ENCODE data around the gene BATF3.
"Not testable (repeated sequence)": the region's sequence is repeated elsewhere in the genome, so short reads cannot be mapped to it uniquely, and the experiment has no call there.

BATF3 gene

DNA sequence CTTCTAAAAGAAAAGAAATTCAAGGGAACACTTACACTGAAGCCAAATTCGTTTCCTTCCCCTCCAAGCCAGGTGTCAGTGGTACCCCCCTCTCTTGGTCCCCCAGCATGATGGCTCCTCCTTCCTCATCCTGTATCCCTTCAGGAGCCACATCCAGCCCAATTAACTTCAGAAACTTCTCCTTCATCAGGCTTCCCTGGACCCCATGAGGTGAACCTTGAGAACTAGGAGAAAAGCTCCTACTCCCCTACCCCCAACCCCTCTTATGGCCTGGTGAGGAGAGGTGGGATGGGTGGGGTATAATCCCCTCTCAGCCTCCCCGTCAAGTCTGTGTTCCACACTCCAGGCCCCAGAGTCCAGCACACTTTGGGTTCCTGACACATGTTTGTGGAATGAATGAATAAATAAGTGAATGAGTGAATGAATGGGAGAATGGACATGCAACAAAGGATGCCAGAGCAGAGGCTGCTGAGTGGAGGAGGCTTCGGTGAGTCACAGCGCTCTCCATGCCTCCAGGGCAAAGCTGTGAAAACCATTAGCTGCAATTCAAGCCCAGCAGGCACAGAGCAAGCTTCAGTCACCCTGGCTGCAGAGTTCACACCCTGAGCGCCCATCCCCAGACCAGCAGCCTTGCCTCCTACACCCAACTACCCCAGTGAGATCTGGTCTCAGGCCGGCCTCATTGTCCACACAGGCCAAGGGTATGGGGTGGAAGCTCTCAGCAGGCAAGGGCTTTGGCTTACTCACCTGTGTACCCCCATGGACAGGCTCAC, 43.8 kb downstream of the BATF3 start:
- no peak for DNase-seq

DNA sequence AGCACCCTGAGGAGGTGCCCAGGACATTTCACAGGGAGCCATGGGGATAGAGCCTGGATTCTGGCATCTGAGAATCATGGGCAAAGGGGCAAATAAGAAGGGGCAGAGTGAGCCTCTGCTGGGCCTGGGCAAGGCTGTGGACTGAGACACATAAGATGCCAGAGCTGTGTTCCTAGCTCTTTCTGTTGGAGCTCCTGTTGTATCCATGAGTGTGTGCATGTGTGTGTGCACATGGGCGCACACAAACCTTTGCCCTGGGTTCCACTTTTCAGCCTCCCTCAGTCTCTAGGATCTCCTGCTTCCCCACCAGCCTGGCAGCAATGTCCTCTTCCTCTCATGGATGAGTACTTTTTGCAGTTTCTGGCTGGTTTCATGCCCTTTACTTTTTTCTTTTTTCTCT, 47.0 kb downstream of the BATF3 start:
- DNase-seq = no peak

DNA sequence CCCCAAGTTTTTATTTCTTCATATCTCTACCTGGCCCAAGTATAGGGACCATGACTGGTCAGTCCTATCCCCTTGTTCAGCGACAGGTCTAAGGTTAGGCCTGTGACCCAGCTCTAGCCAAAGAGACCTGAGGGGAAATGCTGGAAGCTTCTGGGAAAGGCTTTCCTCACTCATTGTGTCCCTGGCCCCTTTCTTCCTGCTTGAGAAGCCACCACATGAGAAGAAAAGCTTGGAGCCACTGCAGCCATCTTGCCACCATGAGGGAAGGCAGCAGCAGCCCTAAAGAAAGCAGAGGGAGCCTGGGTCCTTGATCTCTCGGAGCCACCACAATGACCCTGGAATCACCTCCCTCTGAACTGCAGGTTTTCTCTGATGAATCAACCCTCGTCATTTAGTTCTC, 47.7 kb downstream of the BATF3 start:
- no peak for DNase-seq

DNA sequence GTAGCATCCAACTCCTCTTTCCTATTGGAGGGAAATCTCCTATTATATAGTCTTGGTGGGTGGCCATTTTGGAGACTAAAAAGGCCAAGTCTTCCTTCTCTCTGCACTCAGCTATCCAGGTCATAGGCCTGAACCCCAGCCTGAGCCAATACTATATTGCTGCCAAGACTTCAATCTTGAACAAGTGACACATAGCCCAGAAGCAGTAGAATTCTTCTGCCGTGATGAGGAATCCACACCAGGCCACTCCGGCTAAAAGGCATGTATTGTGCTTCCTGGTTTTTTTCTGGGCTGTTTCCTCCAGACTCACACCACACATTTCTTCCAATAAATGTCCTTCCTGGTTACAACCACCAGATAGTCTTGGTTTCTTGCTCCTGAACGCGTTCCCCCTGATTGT, 48.1 kb downstream of the BATF3 start:
- DNase-seq = no peak

DNA sequence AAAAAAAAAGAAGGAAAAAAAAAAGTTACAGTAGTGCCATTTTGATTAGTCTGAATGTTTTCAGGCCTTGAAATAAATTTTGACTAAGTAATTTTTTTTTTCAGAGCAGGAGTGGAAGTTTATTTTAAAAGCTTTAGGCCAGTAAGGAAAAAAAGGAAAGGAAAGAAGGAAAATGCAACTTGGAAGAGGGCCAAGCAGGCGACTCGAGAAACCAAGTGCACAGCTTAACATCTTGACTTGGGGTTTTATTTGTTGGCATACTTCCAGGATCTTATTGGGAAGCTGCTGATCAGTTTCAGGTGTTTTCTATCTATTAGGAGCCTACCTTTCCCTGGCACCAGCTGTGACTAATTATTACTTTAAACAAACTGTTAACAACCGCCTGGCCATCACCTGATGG, 49.4 kb downstream of the BATF3 start:
- no peak for DNase-seq

DNA sequence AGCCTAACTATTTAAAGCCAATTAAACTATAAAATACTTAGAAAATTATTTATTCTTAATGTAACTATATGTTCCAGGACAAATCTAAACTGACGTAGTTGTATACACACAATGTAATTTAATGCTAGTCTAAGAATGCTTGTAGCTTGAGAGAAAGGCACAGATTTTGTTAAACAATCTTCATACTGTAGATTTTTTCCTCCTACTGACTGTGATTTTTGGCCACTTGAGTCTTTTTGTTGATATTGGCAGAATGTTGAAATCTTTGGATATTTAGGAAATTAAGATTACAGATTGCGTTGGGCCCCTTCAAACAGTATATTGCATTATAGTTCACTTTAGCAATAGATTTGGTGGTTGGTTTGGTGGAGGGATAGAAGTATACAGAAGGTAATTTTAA, 50.6 kb downstream of the BATF3 start:
- DNase-seq = no peak

DNA sequence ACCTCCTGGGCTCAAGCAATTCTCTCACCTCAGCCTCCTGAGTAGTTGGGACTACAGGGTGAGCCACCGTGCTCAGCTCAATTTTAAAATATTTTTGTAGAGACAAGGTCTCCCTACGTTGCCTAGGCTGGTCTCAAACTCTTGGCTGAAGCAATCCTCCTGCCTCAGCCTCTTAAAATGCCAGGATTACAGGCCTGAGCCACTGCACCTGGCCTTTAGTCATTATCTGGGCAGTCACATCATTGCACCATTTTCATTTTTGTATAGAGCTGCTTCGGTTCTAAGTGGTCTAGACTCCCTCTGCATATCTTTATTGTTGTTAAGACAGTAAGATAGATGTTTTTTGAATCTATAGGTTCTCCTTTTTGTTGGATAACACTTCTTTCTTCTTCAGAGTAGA, 51.2 kb downstream of the BATF3 start:
- DNase-seq = no peak

DNA sequence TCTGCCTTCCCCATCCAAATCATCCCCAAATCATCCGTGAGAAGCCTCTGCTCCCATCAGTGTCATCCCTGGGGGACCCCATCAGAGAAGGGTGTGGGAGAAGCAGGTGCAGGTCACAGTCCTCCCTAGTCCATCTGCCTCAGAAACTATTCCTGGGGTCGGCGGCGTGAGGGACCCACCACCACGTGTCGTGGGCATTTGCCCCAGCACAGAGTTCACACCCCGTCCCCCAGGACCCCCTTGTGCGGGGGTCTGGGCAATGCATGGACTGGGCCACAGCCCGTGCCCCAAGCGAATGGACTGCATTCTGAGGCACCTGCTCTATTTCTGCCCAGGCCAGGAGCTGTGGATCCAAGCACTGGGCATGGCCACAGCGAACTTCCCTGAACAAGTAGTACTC, 52.6 kb downstream of the BATF3 start:
- DNase-seq = no peak

DNA sequence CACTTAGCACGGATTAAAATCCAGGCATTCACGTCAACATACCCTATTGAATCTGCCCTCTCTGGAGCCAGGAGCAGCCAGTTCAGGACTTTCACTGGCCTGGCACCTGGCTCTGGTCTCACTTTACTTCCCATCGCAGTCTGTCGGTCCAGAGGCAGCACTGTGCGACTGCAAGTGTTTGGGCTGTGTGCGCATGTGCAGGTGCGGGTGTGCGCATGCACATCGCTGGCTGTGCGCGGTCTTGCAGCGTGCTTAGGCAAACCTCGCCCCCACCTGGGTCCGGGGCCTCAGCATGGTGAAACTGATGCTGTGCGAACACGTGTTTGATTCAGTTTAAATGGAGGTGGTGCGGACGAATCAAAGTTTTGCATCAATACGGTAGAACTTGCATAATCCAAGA, 53.1 kb downstream of the BATF3 start:
- DNase-seq = no peak

DNA sequence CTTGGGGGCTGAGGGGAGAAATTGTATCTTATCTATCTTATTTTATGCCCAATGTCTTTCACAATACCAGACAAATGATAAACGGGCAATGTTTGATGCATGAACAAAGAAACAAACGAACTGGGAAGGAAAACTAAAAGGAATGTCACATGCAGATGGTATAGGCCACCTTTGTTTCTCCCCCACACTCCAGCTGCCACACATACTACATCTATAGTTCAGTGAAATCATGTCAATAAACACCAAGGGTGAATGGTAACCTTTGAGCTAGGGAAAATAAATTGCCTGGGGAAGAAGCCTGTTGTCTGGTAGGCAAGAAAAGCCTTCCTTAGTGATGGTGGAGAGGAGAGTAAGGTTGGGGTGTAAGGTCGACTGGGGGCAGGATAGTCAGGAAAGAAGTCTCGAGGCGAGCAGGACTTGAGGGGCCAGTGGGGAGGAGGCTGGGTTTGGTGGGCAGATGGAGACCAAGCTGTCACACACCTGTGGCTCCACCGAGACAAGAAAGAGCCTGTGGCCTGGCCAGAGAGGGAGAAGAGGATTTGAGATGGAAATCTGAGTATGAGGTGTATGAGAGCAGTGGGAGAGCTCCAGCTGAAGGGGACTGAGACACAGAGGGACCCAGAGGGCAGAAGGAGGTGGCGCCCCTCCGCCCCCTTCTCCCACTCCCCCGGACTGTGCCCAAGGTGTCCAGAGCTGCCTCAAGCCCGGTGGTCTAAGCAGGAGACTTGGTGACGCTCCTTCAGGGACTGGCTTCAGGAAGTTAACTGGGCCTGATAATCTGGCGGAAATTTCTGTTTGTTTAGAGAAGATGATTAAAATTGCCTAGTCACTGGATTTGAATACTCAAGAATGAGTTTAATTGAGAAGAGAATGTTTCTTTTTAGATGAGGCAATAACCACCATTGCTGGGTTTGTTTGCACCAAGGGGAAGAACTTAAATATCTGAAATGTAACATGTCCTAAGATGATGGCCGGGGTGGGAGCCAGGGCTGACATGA, 53.8 kb downstream of the BATF3 start:
- DNase-seq = no peak

DNA sequence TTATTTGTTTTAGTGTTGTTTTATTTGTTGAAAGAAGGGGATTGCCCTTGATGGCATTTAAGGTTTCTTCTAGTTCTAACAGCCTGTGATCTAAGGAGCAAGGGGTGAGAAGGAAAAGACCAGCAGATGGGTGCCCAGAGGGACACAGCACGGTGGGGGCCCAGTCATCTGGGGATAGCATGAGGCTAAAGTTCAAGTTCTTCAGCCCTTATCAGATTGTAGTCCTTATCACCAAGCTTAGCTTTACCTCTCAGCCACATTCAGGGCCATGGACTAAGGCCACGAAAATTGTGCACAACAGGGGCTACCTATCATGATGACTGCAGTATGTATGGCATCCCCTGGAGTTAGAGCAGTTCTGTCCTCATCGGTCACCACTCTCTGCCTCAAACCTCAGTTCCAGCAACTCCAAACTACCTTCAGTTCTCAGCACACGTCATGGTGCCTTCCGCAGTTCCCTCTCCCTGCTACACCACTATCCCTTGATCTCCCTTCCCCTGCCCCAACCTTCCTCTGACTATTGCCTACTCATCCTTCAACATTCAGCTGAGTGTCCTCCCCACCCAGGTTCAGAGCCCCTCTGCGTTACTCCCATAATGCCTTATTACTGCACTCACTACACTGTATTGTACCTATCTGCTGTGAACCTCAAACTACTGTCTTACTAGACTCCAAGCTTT, 54.6 kb downstream of the BATF3 start:
- DNase-seq = no peak

DNA sequence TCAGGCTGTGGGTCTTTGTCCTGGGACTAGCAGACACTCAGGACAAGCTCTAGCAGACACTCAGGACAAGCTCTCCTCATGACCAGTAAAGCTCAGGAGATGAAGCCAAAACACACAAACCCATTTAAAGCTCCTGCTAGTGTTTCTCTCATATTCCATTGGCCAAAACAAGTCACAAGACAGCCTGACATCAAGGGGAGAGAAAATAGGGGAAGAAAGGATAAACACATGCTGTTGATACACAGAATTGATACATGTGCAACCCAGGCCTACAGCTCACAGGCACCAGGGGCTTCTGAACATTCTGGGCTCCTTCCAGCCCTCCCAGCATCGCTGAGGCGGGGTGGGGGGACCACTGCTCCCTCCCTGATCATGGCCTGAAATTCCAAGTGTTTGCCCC, 55.8 kb downstream of the BATF3 start:
- DNase-seq = no peak

DNA sequence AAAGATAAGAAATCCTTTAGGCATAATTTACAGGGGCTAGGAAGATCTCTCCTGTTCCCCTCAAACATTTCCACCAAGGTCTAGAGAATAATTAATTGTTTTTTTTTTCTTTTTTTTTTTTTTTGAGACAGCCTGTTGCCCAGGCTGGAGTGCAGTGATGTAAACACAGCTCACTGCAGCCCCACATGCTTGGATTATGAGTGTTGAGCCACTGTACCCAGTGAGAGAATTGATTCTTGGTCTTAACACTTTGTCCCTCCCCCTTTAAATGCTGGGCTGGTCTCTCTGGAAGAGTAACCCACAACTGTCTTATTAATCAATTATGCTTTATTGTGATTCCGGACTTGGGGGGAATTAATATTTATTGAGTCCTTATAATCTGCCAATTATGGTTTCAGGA, 57.7 kb downstream of the BATF3 start:
- DNase-seq = no peak

DNA sequence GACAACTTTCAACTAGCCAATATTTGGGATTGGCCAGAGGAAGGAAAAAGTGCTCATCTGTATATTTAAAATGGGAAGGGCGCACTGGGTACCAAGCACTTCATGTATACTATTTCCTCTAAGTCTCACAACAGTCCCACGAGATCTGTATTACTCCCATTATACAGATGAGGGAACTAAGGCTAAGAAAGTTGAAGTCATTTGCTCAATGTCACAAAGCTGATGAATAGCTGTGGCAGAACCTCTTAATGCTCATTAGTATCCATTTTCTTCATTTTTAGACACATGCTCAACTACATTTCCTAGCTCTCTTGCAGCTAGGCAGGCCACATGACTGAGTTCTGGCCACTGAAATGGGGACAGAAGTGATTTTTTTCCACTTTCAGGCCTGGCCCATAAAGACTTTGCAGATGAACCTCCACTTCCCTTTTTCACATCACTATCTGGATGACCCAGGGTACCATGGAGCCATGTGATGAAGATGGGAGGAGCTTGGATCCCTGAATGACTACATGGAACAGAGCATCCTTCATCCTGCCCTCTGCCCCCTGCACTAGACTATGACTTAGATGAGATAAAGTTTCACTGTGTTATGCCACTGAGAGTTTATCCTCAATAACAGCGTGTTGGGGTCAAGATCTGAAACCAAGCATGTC, 59.3 kb downstream of the BATF3 start:
- no peak for DNase-seq

DNA sequence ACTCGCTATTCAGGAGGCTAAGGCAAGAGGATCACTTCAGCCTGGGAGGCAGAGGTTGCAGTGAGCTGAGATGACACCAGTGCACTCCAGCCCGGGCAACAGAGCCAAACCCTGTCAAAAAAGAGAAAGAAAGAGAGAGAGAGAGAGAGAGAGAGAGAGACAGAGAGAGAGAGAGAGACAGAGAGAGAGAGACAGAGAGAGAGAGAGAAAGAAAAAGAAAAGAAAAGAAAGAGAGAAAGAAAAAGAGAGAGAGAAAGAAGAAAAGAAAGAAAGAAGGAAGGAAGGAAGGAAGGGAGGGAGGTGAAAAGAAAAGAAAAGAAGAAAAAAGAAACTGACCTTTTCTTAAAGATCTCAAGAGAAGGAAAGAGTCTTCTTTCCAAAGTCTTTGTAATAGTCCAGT, 60.1 kb downstream of the BATF3 start:
- DNase-seq = not testable (repeated sequence)

DNA sequence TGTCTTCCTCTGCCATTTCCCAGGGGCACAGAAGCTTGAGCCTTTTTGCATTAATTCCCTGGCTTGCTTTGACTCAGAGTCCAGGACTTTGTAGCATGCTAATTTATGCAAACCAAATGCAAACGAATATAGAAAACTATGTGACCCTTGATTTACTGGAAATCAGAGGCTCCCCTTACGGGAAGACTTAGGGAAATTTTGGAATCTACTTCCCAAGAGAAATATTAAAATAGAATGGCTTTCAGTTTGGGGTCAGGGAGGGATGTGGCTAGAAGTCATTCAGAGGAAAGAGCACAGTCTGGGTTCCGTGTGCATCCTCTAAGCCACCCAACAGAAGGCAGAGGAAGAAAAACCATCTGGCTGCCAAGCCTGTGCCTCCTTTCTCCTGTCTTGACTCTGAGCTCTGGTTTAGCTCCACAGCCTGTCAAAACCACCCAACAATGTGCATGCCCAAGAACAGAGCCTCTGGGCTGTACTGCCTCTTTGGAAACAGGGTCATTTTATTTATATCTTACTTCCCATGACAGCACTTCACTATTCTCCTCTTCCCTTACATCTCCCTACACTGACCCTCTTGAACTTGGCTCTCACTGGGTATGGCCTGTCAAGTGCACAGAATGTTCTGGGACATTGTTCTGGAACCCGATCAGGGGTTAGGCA, 61.0 kb downstream of the BATF3 start:
- no peak for DNase-seq

DNA sequence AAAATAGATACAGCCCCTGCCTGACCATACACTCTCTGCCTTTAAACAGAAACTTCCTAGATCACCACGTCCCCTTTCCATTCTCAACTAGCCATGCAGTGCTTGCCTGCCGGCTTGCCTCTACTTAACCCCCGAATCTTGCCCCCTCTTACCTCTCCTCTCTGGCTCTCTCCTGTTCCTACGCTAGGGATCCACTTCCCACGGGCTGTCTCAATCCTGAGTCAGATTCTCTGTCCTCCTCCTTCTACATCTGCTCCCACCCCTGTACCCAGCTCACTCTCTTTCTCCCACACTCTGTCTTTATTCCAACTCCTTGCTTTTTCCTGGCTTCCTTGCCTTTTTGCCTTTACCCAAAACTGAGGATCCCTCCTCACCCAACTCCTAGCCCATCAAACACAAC, 61.7 kb downstream of the BATF3 start:
- no peak for DNase-seq
